ENCODE results near the gene SLC2A11.

The SLC2A11 gene

DNA sequence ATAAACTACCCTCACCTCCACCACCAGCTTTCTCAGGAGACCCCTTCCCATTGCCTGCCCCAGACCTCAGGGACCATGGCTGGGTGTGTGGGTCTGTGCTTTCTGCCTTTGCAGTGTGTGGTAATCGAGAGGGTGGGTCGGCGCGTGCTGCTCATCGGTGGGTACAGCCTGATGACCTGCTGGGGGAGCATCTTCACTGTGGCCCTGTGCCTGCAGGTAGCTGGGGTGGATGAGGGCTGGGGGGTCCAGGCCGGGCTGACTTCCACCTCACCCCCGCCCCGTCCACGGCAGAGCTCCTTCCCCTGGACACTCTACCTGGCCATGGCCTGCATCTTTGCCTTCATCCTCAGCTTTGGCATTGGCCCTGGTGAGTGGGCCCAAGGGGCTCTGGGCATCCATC lies 26.0 kb downstream of the SLC2A11 start:
- DNase-seq (ENCODE audit: extremely low read depth, low read depth), result no peak
- TF ChIP-seq, protein P1, sequence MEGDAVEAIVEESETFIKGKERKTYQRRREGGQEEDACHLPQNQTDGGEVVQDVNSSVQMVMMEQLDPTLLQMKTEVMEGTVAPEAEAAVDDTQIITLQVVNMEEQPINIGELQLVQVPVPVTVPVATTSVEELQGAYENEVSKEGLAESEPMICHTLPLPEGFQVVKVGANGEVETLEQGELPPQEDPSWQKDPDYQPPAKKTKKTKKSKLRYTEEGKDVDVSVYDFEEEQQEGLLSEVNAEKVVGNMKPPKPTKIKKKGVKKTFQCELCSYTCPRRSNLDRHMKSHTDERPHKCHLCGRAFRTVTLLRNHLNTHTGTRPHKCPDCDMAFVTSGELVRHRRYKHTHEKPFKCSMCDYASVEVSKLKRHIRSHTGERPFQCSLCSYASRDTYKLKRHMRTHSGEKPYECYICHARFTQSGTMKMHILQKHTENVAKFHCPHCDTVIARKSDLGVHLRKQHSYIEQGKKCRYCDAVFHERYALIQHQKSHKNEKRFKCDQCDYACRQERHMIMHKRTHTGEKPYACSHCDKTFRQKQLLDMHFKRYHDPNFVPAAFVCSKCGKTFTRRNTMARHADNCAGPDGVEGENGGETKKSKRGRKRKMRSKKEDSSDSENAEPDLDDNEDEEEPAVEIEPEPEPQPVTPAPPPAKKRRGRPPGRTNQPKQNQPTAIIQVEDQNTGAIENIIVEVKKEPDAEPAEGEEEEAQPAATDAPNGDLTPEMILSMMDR (IDR thresholded peaks at IDR 0.05; ENCODE audit: low read depth, low read length), result no peak

DNA sequence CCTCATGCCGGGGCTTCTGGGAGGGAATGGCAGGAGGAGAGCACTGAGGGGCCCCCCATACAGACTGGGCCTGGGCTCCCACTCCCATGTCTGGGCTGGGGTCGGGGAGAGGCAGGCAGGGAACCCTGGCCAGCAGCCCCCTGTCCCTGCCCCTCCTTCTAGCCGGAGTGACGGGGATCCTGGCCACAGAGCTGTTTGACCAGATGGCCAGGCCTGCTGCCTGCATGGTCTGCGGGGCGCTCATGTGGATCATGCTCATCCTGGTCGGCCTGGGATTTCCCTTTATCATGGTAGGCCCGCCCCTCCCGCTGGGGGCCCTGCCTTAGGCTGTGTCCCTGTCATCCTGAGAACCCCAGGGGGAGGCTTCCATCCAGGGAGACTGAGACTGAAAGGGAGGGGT lies 26.5 kb downstream of the SLC2A11 start:
- TF ChIP-seq, protein P1 (IDR thresholded peaks at IDR 0.05; ENCODE audit: low read depth, low read length), result no peak
- no peak for DNase-seq (ENCODE audit: extremely low read depth, low read depth)

DNA sequence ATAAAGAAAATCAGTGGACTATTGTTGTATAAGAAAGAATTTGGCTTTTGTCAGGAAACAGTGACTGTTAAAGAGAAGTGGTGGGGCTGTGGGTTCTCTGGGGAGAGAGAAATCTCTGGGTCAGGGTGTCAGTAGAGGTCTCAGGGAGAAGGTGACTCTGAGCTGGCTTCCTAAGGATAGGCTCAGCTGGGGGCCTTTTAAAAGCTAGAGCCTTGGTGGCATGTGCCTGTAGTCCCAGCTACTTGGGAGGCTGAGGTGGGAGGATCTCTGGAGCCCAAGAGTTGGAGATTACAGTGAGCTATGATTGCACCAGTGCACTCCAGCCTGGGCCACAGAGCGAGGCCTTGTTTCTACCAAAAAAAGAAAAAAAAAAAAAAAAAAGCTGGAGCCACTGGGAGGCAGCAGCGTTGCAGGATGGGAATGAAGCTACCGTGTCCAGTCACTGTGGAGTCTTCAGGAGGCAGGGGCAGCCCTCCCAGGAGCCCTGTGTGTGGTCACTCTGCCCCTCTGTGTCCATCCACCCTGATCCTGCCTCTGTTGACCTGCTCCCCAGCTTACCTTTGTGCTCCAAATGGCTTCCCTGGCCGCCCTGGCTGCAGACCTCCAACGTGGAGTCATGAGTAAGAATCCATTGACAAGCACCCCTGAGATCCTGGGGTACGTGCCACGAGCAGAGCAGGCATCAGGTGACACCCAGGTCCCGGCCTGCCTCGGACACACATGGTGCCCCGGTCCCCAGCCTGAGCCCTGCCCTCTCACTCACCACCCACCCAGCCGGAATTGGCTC lies 31.1 kb downstream of the SLC2A11 start:
- DNase-seq (ENCODE audit: extremely low read depth, low read depth), result no peak
- TF ChIP-seq, protein P1 (IDR thresholded peaks at IDR 0.05; ENCODE audit: low read depth, low read length), result no peak; the same call in 1 of the 2 replicates

DNA sequence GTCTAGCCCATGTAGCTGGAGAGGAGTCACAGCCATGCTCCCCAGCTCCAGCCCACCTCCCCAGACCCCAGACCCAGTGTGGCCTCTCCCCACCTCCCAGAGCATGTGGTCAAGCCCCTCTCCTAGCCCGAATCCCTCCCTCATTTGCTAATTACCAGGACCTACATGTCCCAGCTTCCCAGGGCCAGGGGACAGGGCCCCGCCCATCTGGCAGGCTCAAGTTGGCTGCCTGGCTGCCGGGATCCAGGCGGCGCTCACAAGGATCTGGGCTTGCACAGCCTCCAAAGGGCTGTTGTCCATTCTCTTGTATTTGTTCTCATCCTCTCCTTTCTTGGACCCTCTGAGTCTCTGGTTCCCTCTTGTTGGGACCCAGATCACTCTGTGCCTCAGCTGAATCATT lies 31.9 kb downstream of the SLC2A11 start:
- TF ChIP-seq, protein P1 (IDR thresholded peaks at IDR 0.05; ENCODE audit: low read depth, low read length), result no peak
- no peak for DNase-seq (ENCODE audit: extremely low read depth, low read depth)

DNA sequence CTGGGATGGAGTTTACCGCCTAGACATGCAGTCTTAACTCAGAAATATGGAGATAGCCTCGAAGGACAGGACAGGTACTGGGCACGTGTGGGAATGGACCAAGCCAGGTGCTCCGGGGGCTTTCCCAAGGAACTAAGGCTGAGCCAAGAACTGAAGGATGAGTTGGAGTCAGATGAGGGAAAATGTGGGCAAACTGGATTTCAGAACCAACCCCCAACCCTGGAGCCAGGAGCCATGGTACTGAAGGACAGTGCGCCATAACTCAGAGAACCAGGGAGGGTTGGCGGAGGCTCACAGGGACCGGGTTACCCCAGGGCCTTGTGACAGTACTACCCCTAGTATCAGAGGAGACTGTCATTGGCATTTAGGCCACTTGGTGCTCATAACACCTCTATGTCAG lies 34.1 kb downstream of the SLC2A11 start:
- no peak for DNase-seq (ENCODE audit: extremely low read depth, low read depth)
- TF ChIP-seq, protein P1 (IDR thresholded peaks at IDR 0.05; ENCODE audit: low read depth, low read length), result no peak

DNA sequence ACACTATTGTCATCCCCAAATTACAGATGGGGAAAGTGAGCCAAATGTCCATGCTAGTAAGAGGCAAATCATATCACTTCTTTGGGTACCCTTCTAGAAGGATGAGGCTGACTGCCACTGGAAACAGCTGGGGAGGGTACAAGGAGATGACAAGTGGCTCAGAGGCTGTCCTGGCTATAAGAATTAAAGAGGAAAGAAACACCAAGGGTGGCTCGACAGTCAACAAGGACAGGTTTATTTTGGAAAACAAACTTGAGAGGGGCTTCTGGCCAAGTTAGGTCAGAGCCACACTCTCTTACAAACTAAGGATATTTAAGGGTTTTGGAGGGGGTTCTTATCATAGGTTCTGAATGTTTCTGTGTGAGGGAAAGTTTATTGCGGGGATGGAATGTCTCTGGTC lies 34.5 kb downstream of the SLC2A11 start:
- DNase-seq (ENCODE audit: extremely low read depth, low read depth), result no peak
- TF ChIP-seq, protein P1 (IDR thresholded peaks at IDR 0.05; ENCODE audit: low read depth, low read length), result no peak

DNA sequence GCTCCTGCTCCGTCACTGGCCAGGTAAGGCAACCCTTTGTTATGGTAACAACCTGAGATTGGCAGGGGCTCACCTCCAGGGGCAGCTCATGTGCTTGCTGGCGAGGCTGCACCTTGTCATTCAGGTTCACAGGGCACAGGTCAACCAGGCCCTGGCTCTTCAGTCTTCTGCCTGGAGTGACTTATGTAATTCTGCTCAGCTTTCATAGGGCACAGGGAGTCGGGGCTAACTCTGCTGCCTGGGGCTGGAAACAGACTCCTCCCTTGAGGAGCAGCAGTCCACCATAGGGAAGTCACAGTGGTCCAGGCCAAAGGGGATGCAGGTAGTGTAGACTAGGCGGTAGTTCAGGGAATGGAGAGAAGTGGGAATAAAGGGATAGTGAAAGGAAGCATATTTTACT lies 35.0 kb downstream of the SLC2A11 start:
- DNase-seq (ENCODE audit: extremely low read depth, low read depth), result no peak
- TF ChIP-seq, protein P1 (IDR thresholded peaks at IDR 0.05; ENCODE audit: low read depth, low read length), result no peak

All from AG09319 (cell line).